Thyroid gland (tissue), 4 donors: ENCODE results near the gene ELP4. TPM values are rescaled to one million over a fixed set of nuclear protein-coding genes. Genes with fewer than 3 reads are reported as not detected.

Experiments
- DNase-seq, 2 donors: peaks; one replicate each; pipeline ENCODE4 v3.0.0-alpha.2; 2019
- H3K27ac ChIP-seq, 3 donors: fragments of 200-600 bp; sonication (generic); 1 replicate in 2 of 3; 2 replicates in 1 of 3; pipeline ENCODE4 v1.5.1; 2016 to 2019; ENCODE audit warnings: mild to moderate bottlenecking in 1 of 3, moderate library complexity in 1 of 3
- H3K27me3 ChIP-seq: fragments of 200-600 bp; sonication (generic); one replicate; pipeline ENCODE4 v1.5.1; 2019
- H3K36me3 ChIP-seq, 2 donors: fragments of 200-600 bp; sonication (generic); one replicate each; pipeline ENCODE4 v1.5.1; 2016 to 2019
- H3K4me1 ChIP-seq, 2 donors: fragments of 200-600 bp; sonication (generic); one replicate each; pipeline ENCODE4 v1.5.1; 2017 to 2019
- H3K4me3 ChIP-seq, 3 donors: fragments of 200-600 bp; sonication (generic); replicated peaks in 1 of 3; 1 replicate in 2 of 3; 2 replicates in 1 of 3; pipeline ENCODE4 v1.5.1; 2016; ENCODE audit warnings: mild to moderate bottlenecking in 1 of 3
- H3K9me3 ChIP-seq: fragments of 200-600 bp; sonication (generic); one replicate; pipeline ENCODE4 v1.5.1; 2017
- CTCF ChIP-seq, 6 experiments: fragments of 200-600 bp in 3 of 6; fragments of 450-650 bp in 3 of 6; sonication (generic) in 3 of 6; IDR thresholded peaks; one replicate each; pipeline ENCODE4 v1.5.1; 2016 to 2019; ENCODE audit warnings: antibody characterized with exemption in 6 of 6, mild to moderate bottlenecking in 2 of 6, inconsistent platforms in 1 of 6, moderate library complexity in 1 of 6
- POLR2A ChIP-seq, 2 donors: fragments of 450-650 bp; IDR thresholded peaks; one replicate each; pipeline ENCODE4 v1.6.1; 2017; ENCODE audit warnings: antibody characterized with exemption in 2 of 2, mild to moderate bottlenecking in 2 of 2, moderate library complexity in 1 of 2
- WGBS, 2 donors: methylation state at CpG; one replicate each; pipeline ENCODE4 v1.1.5; 2017; 5-methylcytosine and 5-hydroxymethylcytosine counted together
- intact Hi-C: fragments of 100-400 bp; cut with DNase I; formaldehyde crosslinking; loops from one replicate; pipeline ENCODE4 v1.15.1; 2023
- total RNA-seq, 4 donors: library from RNA; depleted of rRNA; stranded (reverse); fragments of >200 nt; gene quantifications; one replicate each; pipeline ENCODE4 v1.2.3, GENCODE V29; 2016

The ELP4 gene
- total RNA-seq, 4 donors from 2014 or later: 27.4 to 36.5 (median 33.0) TPM

GRCh38 chr11:31714840-31715239 is 205.3 kb downstream of the ELP4 start:
- Histone ChIP-seq H3K27me3 (no peaks in the 10 kb centered on the region), H3K27ac (no peak overlapping the region), H3K36me3 (no peaks in the 10 kb centered on the region), H3K4me3 (no peak overlapping the region), H3K9me3 (no peaks in the 10 kb centered on the region), H3K4me1 (no peaks in the 10 kb centered on the region)
- WGBS, 2 donors: 95 to 96% methylated on average over 3 of the region's 3 CpGs
- no peak for TF ChIP-seq POLR2A (IDR thresholded peaks at IDR 0.05)
- no peak for TF ChIP-seq CTCF (IDR thresholded peaks at IDR 0.05)
- intact Hi-C loops: no loop called here
- no peak for DNase-seq

DNA sequence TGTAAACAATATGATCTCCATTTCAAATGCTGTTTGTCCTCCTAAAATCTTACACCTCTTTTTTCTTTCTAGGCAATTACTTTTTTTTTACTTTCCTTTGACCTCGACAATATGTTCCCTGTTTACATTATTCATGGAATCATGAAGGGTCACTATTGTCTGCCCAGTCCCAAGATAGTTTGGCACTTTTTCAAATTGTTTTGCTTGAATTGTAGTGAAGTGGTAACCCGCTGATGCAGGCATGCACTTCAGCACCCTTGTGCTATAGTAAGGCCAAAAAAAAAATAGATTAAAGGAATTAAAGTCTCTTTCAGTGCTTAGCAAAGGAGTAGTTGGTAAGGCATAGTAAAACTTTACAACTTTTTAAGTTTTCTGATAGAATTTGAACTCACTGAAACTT is 210.7 kb downstream of the ELP4 start:
- WGBS, 2 donors: 14 to 15% methylated on average over 2 of the region's 2 CpGs
- Histone ChIP-seq H3K27ac (no peak overlapping the region), H3K4me1 (peaks cover 5 to 6% of the 10 kb centered on the region in 2 donors), H3K27me3 (no peaks in the 10 kb centered on the region), H3K36me3 (no peaks in the 10 kb centered on the region), H3K9me3 (no peaks in the 10 kb centered on the region), H3K4me3 (no peak overlapping the region)
- intact Hi-C loops: no loop called here
- peak; percentile 5 to 17 for DNase-seq
- no peak for TF ChIP-seq POLR2A (IDR thresholded peaks at IDR 0.05)
- no peak for TF ChIP-seq CTCF (IDR thresholded peaks at IDR 0.05)

- WGBS, 2 donors: 70 to 78% methylated on average over 3 of the region's 3 CpGs
- no peak for TF ChIP-seq CTCF (IDR thresholded peaks at IDR 0.05)
- no peak for TF ChIP-seq POLR2A (IDR thresholded peaks at IDR 0.05)
- H3K9me3 ChIP-seq: no peaks in the 10 kb centered on the region
- no peak overlapping the region for H3K4me3 ChIP-seq
- no peak overlapping the region for H3K27ac ChIP-seq
- DNase-seq: no peak
- no peaks in the 10 kb centered on the region for H3K36me3 ChIP-seq
- peaks cover 5 to 6% of the 10 kb centered on the region in 2 donors for H3K4me1 ChIP-seq
- H3K27me3 ChIP-seq: no peaks in the 10 kb centered on the region
- intact Hi-C loops: no loop called here
These were observed 211.3 kb downstream of the ELP4 start for GRCh38 chr11:31720671-31721365.

DNA sequence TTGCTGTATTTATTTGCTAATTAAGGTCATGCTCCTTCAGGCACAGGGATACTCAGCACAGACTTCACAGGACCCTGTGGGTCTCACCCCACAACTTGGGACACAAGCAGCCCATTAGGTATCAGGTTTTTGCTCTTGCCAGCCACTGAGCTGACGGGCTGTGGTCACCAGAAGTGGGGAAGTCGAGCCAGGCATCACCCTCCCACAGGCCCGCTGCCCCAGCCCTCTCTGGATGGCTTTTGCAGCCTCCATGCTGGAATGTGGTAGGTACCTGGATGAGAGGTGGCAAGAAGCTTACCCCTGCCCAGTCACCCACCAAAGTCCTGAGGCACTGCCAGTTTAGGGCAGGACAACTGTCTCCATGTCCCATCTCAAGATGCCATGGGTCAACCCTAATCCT is 213.2 kb downstream of the ELP4 start:
- no peak overlapping the region for H3K27ac ChIP-seq
- no peaks in the 10 kb centered on the region for H3K9me3 ChIP-seq
- no peak for DNase-seq
- no peaks in the 10 kb centered on the region for H3K27me3 ChIP-seq
- H3K4me3 ChIP-seq: no peak overlapping the region
- H3K4me1 ChIP-seq: peaks cover 5 to 6% of the 10 kb centered on the region in 2 donors
- intact Hi-C loops: no loop called here
- WGBS, 2 donors: 81 to 100% methylated on average over 3 of the region's 3 CpGs
- TF ChIP-seq POLR2A (IDR thresholded peaks at IDR 0.05) (no peak), CTCF (IDR thresholded peaks at IDR 0.05) (no peak)
- no peaks in the 10 kb centered on the region for H3K36me3 ChIP-seq

- H3K9me3 ChIP-seq: no peaks in the 10 kb centered on the region
- no peak overlapping the region for H3K27ac ChIP-seq
- TF ChIP-seq CTCF (IDR thresholded peaks at IDR 0.05): no peak
- no peak for TF ChIP-seq POLR2A (IDR thresholded peaks at IDR 0.05)
- intact Hi-C loops: no loop called here
- H3K27me3 ChIP-seq: no peaks in the 10 kb centered on the region
- H3K36me3 ChIP-seq: no peaks in the 10 kb centered on the region
- no peak for DNase-seq
- peaks cover 5 to 6% of the 10 kb centered on the region in 2 donors for H3K4me1 ChIP-seq
- no peak overlapping the region for H3K4me3 ChIP-seq
These were observed 215.6 kb downstream of the ELP4 start for GRCh38 chr11:31725176-31725575.
